Skeletal muscle satellite cell (primary cell): Measurements from ENCODE around the gene SNRPD2. TPM values are rescaled to one million over a fixed set of nuclear protein-coding genes. Genes with fewer than 3 reads are reported as not detected.
"Not testable (repeated sequence)": the region's sequence is repeated elsewhere in the genome, so short reads cannot be mapped to it uniquely, and the experiment has no call there.

Source experiments
- H3K27me3 ChIP-seq: 2 replicates; pipeline ENCODE4 v1.7.0; 2013; ENCODE audit warnings: low read length; ENCODE audit not compliant: control insufficient read depth, insufficient read depth
- H3K36me3 ChIP-seq: 2 replicates; pipeline ENCODE4 v1.7.0; 2013; ENCODE audit warnings: mild to moderate bottlenecking, control low read depth, low read length; ENCODE audit not compliant: insufficient read depth
- H3K4me1 ChIP-seq: 2 replicates; pipeline ENCODE4 v1.7.0; 2013; ENCODE audit warnings: low read length; ENCODE audit not compliant: control insufficient read depth, insufficient read depth
- H3K4me2 ChIP-seq: 2 replicates; pipeline ENCODE4 v1.7.0; 2013; ENCODE audit warnings: mild to moderate bottlenecking, low read length
- H3K4me3 ChIP-seq: 2 replicates; pipeline ENCODE4 v1.7.0; 2013; ENCODE audit warnings: low read length
- H3K9ac ChIP-seq: 2 replicates; pipeline ENCODE4 v1.7.0; 2013; ENCODE audit warnings: mild to moderate bottlenecking, low read depth, low read length, moderate library complexity
- H3K9me3 ChIP-seq: replicated peaks from 2 replicates; pipeline ENCODE4 v1.7.0; 2013; ENCODE audit warnings: mild to moderate bottlenecking, control low read depth, low read length
- total RNA-seq: library from RNA; depleted of rRNA; stranded (reverse); fragments of >200 nt; gene quantifications from 2 replicates; pipeline ENCODE4 v1.2.3, GENCODE V29; 2012; rRNA removed

Gene SNRPD2
- total RNA-seq = 347 and 439 TPM in 2 replicates

GRCh38 chr19:45691516-45692186 lies at the start of gene SNRPD2:
Gene SNRPD2, minus strand, starts transcription at chr19:45691953. Its CDS starts 65 bp downstream, at chr19:45691888.
- Histone ChIP-seq H3K27me3 (no peaks in the 10 kb centered on the region), H3K4me2 (peak within 1 kb of the TSS; percentile 83), H3K4me3 (peak within 1 kb of the TSS; percentile 90), H3K9ac (peak within 1 kb of the TSS; percentile 98), H3K36me3 (peaks cover 21% of the 10 kb centered on the region), H3K4me1 (peaks cover 9% of the 10 kb centered on the region), H3K9me3 (no peaks in the 10 kb centered on the region)

GRCh38 chr19:45739498-45740439 lies 48.0 kb upstream of the SNRPD2 start:
- Histone ChIP-seq H3K4me1 (no peaks in the 10 kb centered on the region), H3K4me2 (no peak overlapping the region), H3K36me3 (no peaks in the 10 kb centered on the region), H3K27me3 (peaks cover 7% of the 10 kb centered on the region), H3K9me3 (no peaks in the 10 kb centered on the region), H3K4me3 (no peak overlapping the region), H3K9ac (no peak overlapping the region)

- Histone ChIP-seq H3K4me2 (no peak within 1 kb of the TSS), H3K4me3 (no peak within 1 kb of the TSS), H3K36me3 (no peaks in the 10 kb centered on the region), H3K9ac (no peak within 1 kb of the TSS), H3K27me3 (no peaks in the 10 kb centered on the region), H3K9me3 (no peaks in the 10 kb centered on the region), H3K4me1 (peaks cover 11% of the 10 kb centered on the region)
Observed at GRCh38 chr19:45733160-45733810, 41.5 kb upstream of the SNRPD2 start, which contains the start of gene MEIOSIN. Gene MEIOSIN, plus strand, starts transcription at chr19:45733439. Its CDS starts 1,938 bp downstream, at chr19:45735377.

GRCh38 chr19:45730368-45731288 lies 38.9 kb upstream of the SNRPD2 start, which contains the start of gene FBXO46:
Gene FBXO46, minus strand, starts transcription at chr19:45730896. Its CDS starts 17,401 bp downstream, at chr19:45713495.
- H3K4me1 ChIP-seq = peaks cover 11% of the 10 kb centered on the region
- no peaks in the 10 kb centered on the region for H3K9me3 ChIP-seq
- no peaks in the 10 kb centered on the region for H3K27me3 ChIP-seq
- H3K36me3 ChIP-seq = no peaks in the 10 kb centered on the region
- H3K4me2 ChIP-seq = peak within 1 kb of the TSS; percentile 96
- peak within 1 kb of the TSS; percentile 87 for H3K9ac ChIP-seq
- peak within 1 kb of the TSS; percentile 86 for H3K4me3 ChIP-seq

- H3K4me2 ChIP-seq = peak overlapping the region; percentile 96
- peaks cover 11% of the 10 kb centered on the region for H3K4me1 ChIP-seq
- H3K4me3 ChIP-seq = peak overlapping the region; percentile 86
- no peaks in the 10 kb centered on the region for H3K27me3 ChIP-seq
- H3K9ac ChIP-seq = peak overlapping the region; percentile 87
- no peaks in the 10 kb centered on the region for H3K9me3 ChIP-seq
- no peaks in the 10 kb centered on the region for H3K36me3 ChIP-seq
Observed at GRCh38 chr19:45729800-45730290, 38.1 kb upstream of the SNRPD2 start.

- H3K4me1 ChIP-seq = peaks cover 16% of the 10 kb centered on the region
- H3K36me3 ChIP-seq, H3K9ac ChIP-seq, H3K4me3 ChIP-seq, H3K9me3 ChIP-seq, H3K4me2 ChIP-seq, H3K27me3 ChIP-seq: not testable (repeated sequence)
Observed at GRCh38 chr19:45728683-45729082, 36.9 kb upstream of the SNRPD2 start.

- not testable (repeated sequence) for H3K9me3 ChIP-seq, H3K9ac ChIP-seq, H3K4me2 ChIP-seq, H3K27me3 ChIP-seq, H3K4me3 ChIP-seq
- H3K36me3 ChIP-seq = peaks cover 11% of the 10 kb centered on the region
- H3K4me1 ChIP-seq = peaks cover 35% of the 10 kb centered on the region
Observed at GRCh38 chr19:45720065-45720464, 28.3 kb upstream of the SNRPD2 start.

GRCh38 chr19:45717983-45718650 lies 26.4 kb upstream of the SNRPD2 start:
- Histone ChIP-seq H3K9me3 (no peaks in the 10 kb centered on the region), H3K27me3 (no peaks in the 10 kb centered on the region), H3K4me3 (peak overlapping the region; percentile 74), H3K4me2 (peak overlapping the region; percentile 94), H3K4me1 (peaks cover 25% of the 10 kb centered on the region), H3K36me3 (peaks cover 7% of the 10 kb centered on the region), H3K9ac (peak overlapping the region; percentile 89)

GRCh38 chr19:45717131-45717982 lies 25.6 kb upstream of the SNRPD2 start:
- Histone ChIP-seq H3K9me3 (no peaks in the 10 kb centered on the region), H3K27me3 (no peaks in the 10 kb centered on the region), H3K9ac (peak overlapping the region; percentile 89), H3K4me1 (peaks cover 19% of the 10 kb centered on the region), H3K4me2 (peak overlapping the region; percentile 94), H3K36me3 (peaks cover 12% of the 10 kb centered on the region), H3K4me3 (peak overlapping the region; percentile 74)
